Retinal pigment epithelial cell (primary cell): ENCODE measurements around the gene HSPA8.

ENCODE experiments used
- DNase-seq: peaks from one replicate; pipeline ENCODE4 v3.0.0-alpha.2; 2010; ENCODE audit warnings: low read depth
- H3K4me3 ChIP-seq: 2 replicates; pipeline ENCODE4 v1.5.1; 2011; ENCODE audit warnings: mild to moderate bottlenecking, low read length, control low read depth, moderate library complexity
- CTCF ChIP-seq: conservative IDR thresholded peaks from 2 replicates; pipeline ENCODE4 v1.5.1; 2011; ENCODE audit warnings: low read depth, low read length, control low read depth, inconsistent platforms

The HSPA8 gene

GRCh38 chr11:123045101-123045500 lies 16.8 kb downstream of the HSPA8 start:
- no peak for TF ChIP-seq CTCF
- no peak for DNase-seq
- no peak overlapping the region for H3K4me3 ChIP-seq

- TF ChIP-seq CTCF: no peak
- H3K4me3 ChIP-seq: no peak overlapping the region
- no peak for DNase-seq
Observed at GRCh38 chr11:123041185-123041584, 20.8 kb downstream of the HSPA8 start.

GRCh38 chr11:123040111-123040432 lies 21.9 kb downstream of the HSPA8 start:
- H3K4me3 ChIP-seq: no peak overlapping the region
- DNase-seq: no peak
- TF ChIP-seq CTCF: no peak

GRCh38 chr11:123035831-123036230 lies 26.1 kb downstream of the HSPA8 start:
- DNase-seq: no peak
- no peak overlapping the region for H3K4me3 ChIP-seq
- no peak for TF ChIP-seq CTCF

- no peak for TF ChIP-seq CTCF
- DNase-seq: no peak
- H3K4me3 ChIP-seq: no peak overlapping the region
Observed at GRCh38 chr11:123034597-123034996, 27.3 kb downstream of the HSPA8 start.

- peak; percentile 15 for TF ChIP-seq CTCF
- no peak for DNase-seq
- no peak overlapping the region for H3K4me3 ChIP-seq
Observed at GRCh38 chr11:123033895-123034294, 28.0 kb downstream of the HSPA8 start.

GRCh38 chr11:123030517-123030916 lies 31.4 kb downstream of the HSPA8 start:
- no peak for DNase-seq
- no peak for TF ChIP-seq CTCF
- no peak overlapping the region for H3K4me3 ChIP-seq
